ENCODE measurements around the gene TMPRSS12. TPM values are rescaled to one million over a fixed set of nuclear protein-coding genes. Genes with fewer than 3 reads are reported as not detected.

Gene TMPRSS12
- total and polyA plus RNA-seq, 2 of the 13 experiments (the other 11 are each of a cell fraction or from before 2014, with no cell fraction given) = not detected

- TF ChIP-seq, protein P1, sequence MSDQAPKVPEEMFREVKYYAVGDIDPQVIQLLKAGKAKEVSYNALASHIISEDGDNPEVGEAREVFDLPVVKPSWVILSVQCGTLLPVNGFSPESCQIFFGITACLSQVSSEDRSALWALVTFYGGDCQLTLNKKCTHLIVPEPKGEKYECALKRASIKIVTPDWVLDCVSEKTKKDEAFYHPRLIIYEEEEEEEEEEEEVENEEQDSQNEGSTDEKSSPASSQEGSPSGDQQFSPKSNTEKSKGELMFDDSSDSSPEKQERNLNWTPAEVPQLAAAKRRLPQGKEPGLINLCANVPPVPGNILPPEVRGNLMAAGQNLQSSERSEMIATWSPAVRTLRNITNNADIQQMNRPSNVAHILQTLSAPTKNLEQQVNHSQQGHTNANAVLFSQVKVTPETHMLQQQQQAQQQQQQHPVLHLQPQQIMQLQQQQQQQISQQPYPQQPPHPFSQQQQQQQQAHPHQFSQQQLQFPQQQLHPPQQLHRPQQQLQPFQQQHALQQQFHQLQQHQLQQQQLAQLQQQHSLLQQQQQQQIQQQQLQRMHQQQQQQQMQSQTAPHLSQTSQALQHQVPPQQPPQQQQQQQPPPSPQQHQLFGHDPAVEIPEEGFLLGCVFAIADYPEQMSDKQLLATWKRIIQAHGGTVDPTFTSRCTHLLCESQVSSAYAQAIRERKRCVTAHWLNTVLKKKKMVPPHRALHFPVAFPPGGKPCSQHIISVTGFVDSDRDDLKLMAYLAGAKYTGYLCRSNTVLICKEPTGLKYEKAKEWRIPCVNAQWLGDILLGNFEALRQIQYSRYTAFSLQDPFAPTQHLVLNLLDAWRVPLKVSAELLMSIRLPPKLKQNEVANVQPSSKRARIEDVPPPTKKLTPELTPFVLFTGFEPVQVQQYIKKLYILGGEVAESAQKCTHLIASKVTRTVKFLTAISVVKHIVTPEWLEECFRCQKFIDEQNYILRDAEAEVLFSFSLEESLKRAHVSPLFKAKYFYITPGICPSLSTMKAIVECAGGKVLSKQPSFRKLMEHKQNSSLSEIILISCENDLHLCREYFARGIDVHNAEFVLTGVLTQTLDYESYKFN (CRISPR knock-in tag; conservative IDR thresholded peaks at IDR 0.05) = peak; percentile 86
- TF ChIP-seq HNF4G (IDR thresholded peaks at IDR 0.05; ENCODE audit: borderline replicate concordance, low read depth, low read length) (peak; percentile 74), HNF4G (CRISPR knock-in tag; IDR thresholded peaks at IDR 0.05; ENCODE audit: borderline replicate concordance, low read depth) (no peak), ZNF562 (CRISPR knock-in tag; IDR thresholded peaks at IDR 0.05; ENCODE audit: borderline replicate concordance) (no peak), FOXJ3 (CRISPR knock-in tag; IDR thresholded peaks at IDR 0.05; ENCODE audit: borderline replicate concordance) (0 out of 2 replicates have a peak, but pooled peaks have one; percentile 35), ZNF850 (CRISPR knock-in tag; conservative IDR thresholded peaks at IDR 0.05) (no peak), SKIL (CRISPR knock-in tag; IDR thresholded peaks at IDR 0.05; ENCODE audit: borderline replicate concordance) (no peak), CEBPB (IDR thresholded peaks at IDR 0.05; ENCODE audit: borderline replicate concordance, low read depth, low read length) (peak; percentile 45; the same call in 1 of the 2 replicates), ESRRA (CRISPR knock-in tag; IDR thresholded peaks at IDR 0.05; ENCODE audit: low read depth) (0 out of 2 replicates have a peak, but pooled peaks have one; percentile 8), NR2F1 (CRISPR knock-in tag; IDR thresholded peaks at IDR 0.05) (peak; percentile 42 to 51; a peak in 2 of 4 replicates), SOX6 (IDR thresholded peaks at IDR 0.05) (no peak), SOX6 (CRISPR knock-in tag; IDR thresholded peaks at IDR 0.05) (peak; percentile 89), FOXA3 (CRISPR knock-in tag; IDR thresholded peaks at IDR 0.05) (peak; percentile 80), HMG20A (CRISPR knock-in tag; IDR thresholded peaks at IDR 0.05; ENCODE audit: borderline replicate concordance) (0 out of 2 replicates have a peak, but pooled peaks have one; percentile 26), ASH2L (IDR thresholded peaks at IDR 0.05; ENCODE audit: insufficient read length, low read depth, low read length) (peak; percentile 92), HNF4A (CRISPR knock-in tag; IDR thresholded peaks at IDR 0.05) (peak; percentile 75), CREM (IDR thresholded peaks at IDR 0.05) (peak; percentile 52), CREM (CRISPR knock-in tag; IDR thresholded peaks at IDR 0.05) (no peak), ZNF644 (CRISPR knock-in tag; IDR thresholded peaks at IDR 0.05; ENCODE audit: low read depth) (0 out of 2 replicates have a peak, but pooled peaks have one; percentile 32), NR2F2 (IDR thresholded peaks at IDR 0.05; ENCODE audit: borderline replicate concordance, low read depth) (peak; percentile 78), ISL2 (CRISPR knock-in tag; IDR thresholded peaks at IDR 0.05) (0 out of 2 replicates have a peak, but pooled peaks have one; percentile 33), ATF2 (CRISPR knock-in tag; IDR thresholded peaks at IDR 0.05) (0 out of 2 replicates have a peak, but pooled peaks have one; percentile 29)
- TF ChIP-seq, protein P2, sequence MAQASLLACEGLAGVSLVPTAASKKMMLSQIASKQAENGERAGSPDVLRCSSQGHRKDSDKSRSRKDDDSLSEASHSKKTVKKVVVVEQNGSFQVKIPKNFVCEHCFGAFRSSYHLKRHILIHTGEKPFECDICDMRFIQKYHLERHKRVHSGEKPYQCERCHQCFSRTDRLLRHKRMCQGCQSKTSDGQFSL (CRISPR knock-in tag; IDR thresholded peaks at IDR 0.05) = no peak
These were observed 92.5 kb downstream of the TMPRSS12 start (continued) for GRCh38 chr12:50934981-50935807.
